Cardiac muscle cell (in vitro differentiated cells and primary cell): ENCODE measurements around the gene NR4A3. TPM values are rescaled to one million over a fixed set of nuclear protein-coding genes. Genes with fewer than 3 reads are reported as not detected.

Experiments used
- DNase-seq, 2 donors: peaks; one replicate each; pipeline versions ENCODE4 v3.0.0 to v3.0.0-alpha.2; 2010 to 2017; ENCODE audit warnings: low read depth in 1 of 2, low spot score in 1 of 2
- H3K27ac ChIP-seq: fragments of 200-600 bp; sonication (generic); 2 replicates; pipeline ENCODE4 v1.5.1; 2016
- H3K27me3 ChIP-seq: fragments of 200-600 bp; sonication (generic); 2 replicates; pipeline ENCODE4 v1.6.0; 2016; ENCODE audit warnings: control low read depth
- H3K36me3 ChIP-seq: fragments of 200-600 bp; sonication (generic); 2 replicates; pipeline ENCODE4 v1.5.1; 2016; ENCODE audit warnings: control low read depth
- H3K4me1 ChIP-seq: fragments of 200-600 bp; sonication (generic); 2 replicates; pipeline ENCODE4 v1.8.1; 2017; ENCODE audit warnings: low read depth, mild to moderate bottlenecking, mixed run types
- H3K4me3 ChIP-seq: fragments of 200-600 bp; sonication (generic); 2 replicates; pipeline ENCODE4 v1.5.1; 2016; ENCODE audit warnings: mild to moderate bottlenecking
- H3K9me3 ChIP-seq: fragments of 200-600 bp; sonication (generic); 2 replicates; pipeline ENCODE4 v1.5.1; 2017; ENCODE audit warnings: low read depth, mild to moderate bottlenecking, control low read depth
- CTCF ChIP-seq: IDR thresholded peaks from 2 replicates; pipeline ENCODE4 v1.5.1; 2012; ENCODE audit warnings: low read depth, mild to moderate bottlenecking, low read length
- polyA plus RNA-seq: library from polyadenylated mRNA; unstranded; fragments of >200 nt; fragmentation: Nextera tagmentation; extraction: Ambion mirVana; gene quantifications from 2 replicates; pipeline ENCODE4 v1.2.1, GENCODE V29; 2016
- total RNA-seq: library from RNA; depleted of rRNA; stranded (reverse); fragments of >200 nt; gene quantifications from 2 replicates; pipeline ENCODE4 v1.2.3, GENCODE V29; 2016

The NR4A3 gene
- total and polyA plus RNA-seq, 2 experiments from 2014 or later = 0.42 to 1.5 TPM

- H3K9me3 ChIP-seq = no peaks in the 10 kb centered on the region
- no peaks in the 10 kb centered on the region for H3K4me1 ChIP-seq
- TF ChIP-seq CTCF = no peak
- no peaks in the 10 kb centered on the region for H3K27me3 ChIP-seq
- H3K4me3 ChIP-seq = no peak overlapping the region
- no peaks in the 10 kb centered on the region for H3K36me3 ChIP-seq
- DNase-seq = peak in 1 of 2 donors; percentile 17
- H3K27ac ChIP-seq = no peak overlapping the region
These were observed 37.7 kb downstream of the NR4A3 start for GRCh38 chr9:99859243-99859980.

- no peak for DNase-seq
- no peak for TF ChIP-seq CTCF
- Histone ChIP-seq H3K27me3 (no peaks in the 10 kb centered on the region), H3K36me3 (no peaks in the 10 kb centered on the region), H3K27ac (no peak overlapping the region), H3K4me1 (no peaks in the 10 kb centered on the region), H3K9me3 (no peaks in the 10 kb centered on the region), H3K4me3 (no peak overlapping the region)
These were observed 38.6 kb downstream of the NR4A3 start for GRCh38 chr9:99860266-99860665.

- H3K27ac ChIP-seq = no peak overlapping the region
These were observed 42.3 kb downstream of the NR4A3 start for GRCh38 chr9:99863955-99864354.

GRCh38 chr9:99866398-99866797 is 44.7 kb downstream of the NR4A3 start:
- DNase-seq = no peak
- TF ChIP-seq CTCF = no peak
- H3K4me1 ChIP-seq = no peaks in the 10 kb centered on the region

More at GRCh38 chr9:99863955-99864354, 42.3 kb downstream of the NR4A3 start:
- no peak for TF ChIP-seq CTCF
- H3K9me3 ChIP-seq = no peaks in the 10 kb centered on the region
- no peaks in the 10 kb centered on the region for H3K4me1 ChIP-seq
- no peak for DNase-seq
- no peak overlapping the region for H3K4me3 ChIP-seq
- no peaks in the 10 kb centered on the region for H3K27me3 ChIP-seq
- H3K36me3 ChIP-seq = no peaks in the 10 kb centered on the region

GRCh38 chr9:99867536-99867935 is 45.9 kb downstream of the NR4A3 start:
- H3K36me3 ChIP-seq = no peaks in the 10 kb centered on the region
- TF ChIP-seq CTCF = no peak
- no peak overlapping the region for H3K27ac ChIP-seq
- no peak for DNase-seq
- H3K4me1 ChIP-seq = no peaks in the 10 kb centered on the region
- H3K27me3 ChIP-seq = no peaks in the 10 kb centered on the region
- H3K9me3 ChIP-seq = no peaks in the 10 kb centered on the region
- H3K4me3 ChIP-seq = no peak overlapping the region

More at GRCh38 chr9:99866398-99866797, 44.7 kb downstream of the NR4A3 start:
- Histone ChIP-seq H3K36me3 (no peaks in the 10 kb centered on the region), H3K4me3 (no peak overlapping the region), H3K27ac (no peak overlapping the region), H3K9me3 (no peaks in the 10 kb centered on the region), H3K27me3 (no peaks in the 10 kb centered on the region)
